K562 (cell line): ENCODE data around the gene SLAMF7. TPM values are rescaled to one million over a fixed set of nuclear protein-coding genes. Genes with fewer than 3 reads are reported as not detected.

ENCODE experiments used
- ATAC-seq: fragments of 200-7000 bp; cut with Tn5 transposase; 3 replicates; pipeline ENCODE4 v1.9.1; 2020; ENCODE audit warnings: moderate library complexity
- BruUV-seq: library from RNA; stranded (reverse); fragments of 400-500 nt; replicated peaks from 2 replicates; lab custom pipeline; 2021; lab: Mats Ljungman, UMichigan
- CTCF ChIA-PET: fragments of 300-600 bp; formaldehyde crosslinking; extraction: SDS; loops from one replicate; lab custom pipeline; 2021; ENCODE audit warnings: low intra/inter-chr PET ratio; lab: Yijun Ruan, JAX
- POLR2A ChIA-PET: fragments of 300-600, 350-650 bp; sonication (Branson Sonifier 250); formaldehyde crosslinking; extraction: SDS; loops from one replicate; lab custom pipeline; 2021; ENCODE audit warnings: antibody characterized with exemption, inconsistent platforms; lab: Yijun Ruan, JAX
- DNase-seq, 4 experiments: peaks; one replicate each; pipeline versions ENCODE4 v3.0.0 to v3.0.0-alpha.2; 2011 to 2018; ENCODE audit warnings: low spot score in 3 of 4, mixed read lengths in 3 of 4; ENCODE audit errors: extremely low read depth in 1 of 4
- FAIRE-seq: peaks from 2 replicates; lab custom pipeline; 2011; peaks lifted over from hg19 to GRCh38; lab: Jason Lieb, UNC
- H2AFZ ChIP-seq: 2 replicates; pipeline ENCODE4 v1.6.0; 2011; ENCODE audit warnings: low read depth, low read length, control low read depth, inconsistent platforms
- H3K27ac ChIP-seq: fragments of 200-600 bp; 3 replicates; pipeline ENCODE4 v1.8.0; 2011; ENCODE audit warnings: low read depth, mild to moderate bottlenecking, control low read depth, inconsistent platforms, low read length, moderate library complexity, mixed read lengths; ENCODE audit errors: extremely low read depth
- H3K27me3 ChIP-seq, 2 experiments: fragments of 300-600 bp in 1 of 2; 2 replicates in 1 of 2; 3 replicates in 1 of 2; pipeline versions ENCODE4 v1.6.0 to v1.8.0; 2011; ENCODE audit warnings: inconsistent platforms in 2 of 2, low read length in 2 of 2, mild to moderate bottlenecking in 1 of 2, mixed read lengths in 1 of 2, moderate library complexity in 1 of 2; ENCODE audit not compliant: control insufficient read depth in 2 of 2, insufficient read depth in 2 of 2
- H3K36me3 ChIP-seq: fragments of 300-600 bp; 3 replicates; pipeline ENCODE4 v1.8.0; 2011; ENCODE audit warnings: mild to moderate bottlenecking, low read length, inconsistent platforms; ENCODE audit not compliant: control insufficient read depth, insufficient read depth
- H3K4me1 ChIP-seq, 2 experiments: fragments of 200-600 bp in 1 of 2; replicated peaks in 1 of 2; 2 replicates in 1 of 2; 3 replicates in 1 of 2; pipeline versions ENCODE4 v1.5.1 to v1.8.0; 2011; ENCODE audit warnings: inconsistent platforms in 2 of 2, low read length in 2 of 2, mild to moderate bottlenecking in 1 of 2, mixed read lengths in 1 of 2, moderate library complexity in 1 of 2; ENCODE audit not compliant: control insufficient read depth in 2 of 2, insufficient read depth in 2 of 2
- H3K4me2 ChIP-seq: 2 replicates; pipeline ENCODE4 v1.6.1; 2011; ENCODE audit warnings: low read length, control low read depth, inconsistent platforms, mixed read lengths; ENCODE audit not compliant: insufficient read depth
- H3K4me3 ChIP-seq: fragments of 200-600 bp; sonication (generic), shearing (Covaris generic); 2 replicates; pipeline ENCODE4 v1.5.1; 2016; ENCODE audit warnings: control low read depth, inconsistent platforms
- H3K79me2 ChIP-seq: fragments of 200-600 bp; 3 replicates; pipeline ENCODE4 v1.8.0; 2011; ENCODE audit warnings: low read length, inconsistent platforms; ENCODE audit not compliant: control insufficient read depth, insufficient read depth
- H3K9ac ChIP-seq, 2 experiments: 2 replicates each; pipeline versions ENCODE4 v1.6.0 to v1.6.1; 2011; ENCODE audit warnings: low read depth in 2 of 2, low read length in 2 of 2, control low read depth in 1 of 2, inconsistent platforms in 1 of 2, mild to moderate bottlenecking in 1 of 2, mixed read lengths in 1 of 2; ENCODE audit not compliant: insufficient read depth in 1 of 2
- H3K9me1 ChIP-seq: one replicate; pipeline ENCODE4 v1.6.0; 2011; ENCODE audit warnings: inconsistent platforms, mild to moderate bottlenecking, low read length, moderate library complexity; ENCODE audit not compliant: control insufficient read depth, insufficient read depth
- H3K9me3 ChIP-seq: replicated peaks from 2 replicates; pipeline ENCODE4 v1.5.1; 2011; ENCODE audit warnings: low read depth, low read length, inconsistent platforms; ENCODE audit not compliant: control insufficient read depth, insufficient read depth
- H4K20me1 ChIP-seq: replicated peaks from 2 replicates; pipeline ENCODE4 v1.6.1; 2011; ENCODE audit warnings: low read length, inconsistent platforms, mixed read lengths; ENCODE audit not compliant: control insufficient read depth, insufficient read depth
- CXXC5 ChIP-seq: fragments of 250-450 bp; sonication (Bioruptor Pico); IDR thresholded peaks from 2 replicates; pipeline ENCODE4 v1.8.0; 2022; ENCODE audit warnings: inconsistent platforms, mild to moderate bottlenecking, moderate library complexity
- GMEB1 ChIP-seq: fragments of 250-450 bp; sonication (Bioruptor Pico); IDR thresholded peaks from 2 replicates; pipeline ENCODE4 v1.4.0; 2020; ENCODE audit warnings: mild to moderate bottlenecking
- PATZ1 ChIP-seq: fragments of 250-450 bp; sonication (Bioruptor Pico); IDR thresholded peaks from 2 replicates; pipeline ENCODE4 v1.5.0; 2020; ENCODE audit warnings: mild to moderate bottlenecking, borderline replicate concordance
- WGBS: fragments of 100-300 bp; shearing (Covaris generic); methylation state at CpG from one replicate; pipeline ENCODE4 v1.1.6; 2016; ENCODE audit warnings: low coverage, mixed read lengths; ENCODE audit not compliant: insufficient coverage; ENCODE audit errors: missing lambda C conversion rate; 5-methylcytosine and 5-hydroxymethylcytosine counted together
- in situ Hi-C: fragments of 300-500 bp; cut with MboI; formaldehyde crosslinking; loops from 4 replicates; pipeline ENCODE4 v1.15.0; 2018; ENCODE audit warnings: inconsistent platforms, mixed read lengths
- intact Hi-C: fragments of 100-400 bp; cut with micrococcal nuclease; formaldehyde crosslinking; loops from 2 replicates; pipeline ENCODE4 v1.14.2; 2022
- polyA plus RNA-seq, 8 experiments: library from polyadenylated mRNA; depleted of rRNA in 4 of 8; stranded (reverse) in 5 of 8; unstranded in 3 of 8; fragments of >200 nt; fragmentation: Nextera tagmentation in 2 of 8; fragmentation: Illumina TruSeq in 1 of 8; extraction: Ambion mirVana in 2 of 8; extraction: Trizol in 1 of 8; gene quantifications; 2 replicates each; pipeline versions ENCODE4 v1.2.1 to v1.2.3, GENCODE V29; 2011 to 2014; ENCODE audit warnings: inconsistent platforms in 1 of 8, missing spikeins in 1 of 8
- total RNA-seq, 7 experiments: library from RNA; depleted of rRNA in 6 of 7; stranded (reverse); fragments of >200 nt in 6 of 7; fragmentation: Illumina TruSeq in 2 of 7; extraction: Trizol in 2 of 7; gene quantifications; 2 replicates each; pipeline versions ENCODE4 v1.2.1 to v1.2.3, GENCODE V29; 2011 to 2021; ENCODE audit warnings: low replicate concordance in 1 of 7

Gene SLAMF7
- total and polyA plus RNA-seq, 9 of the 15 experiments (the other 6 are each of a cell fraction or from before 2014, with no cell fraction given), result 0.11 to 1.2 (median 0.22) TPM; not detected in 2

GRCh38 chr1:160724465-160725242, 14.4 kb upstream of the SLAMF7 start:
- ATAC-seq, result no peak
- intact Hi-C loops, result loop anchor here (10.0 kb wide), 1 partner anchor 410 kb away; the partner anchor contains the start of gene DEDD
- peak; percentile 11 for FAIRE-seq

More at GRCh38 chr1:160724465-160725242, 14.4 kb upstream of the SLAMF7 start:
- no peaks in the 10 kb centered on the region for H3K36me3 ChIP-seq
- no peak for TF ChIP-seq PATZ1 (CRISPR knock-in tag)
- 0 out of 2 replicates have a peak, but pooled peaks have one; percentile 12 for TF ChIP-seq CXXC5 (CRISPR knock-in tag)
- TF ChIP-seq GMEB1, result no peak
- TF ChIP-seq, all 486 proteins: peak for 1
- 45% methylated on average over 11 of the region's 11 CpGs for WGBS
- Histone ChIP-seq H4K20me1 (no peaks in the 10 kb centered on the region), H3K79me2 (no peaks in the 10 kb centered on the region), H3K4me3 (no peak overlapping the region), H3K27ac (no peak overlapping the region), H3K9me1 (no peaks in the 10 kb centered on the region), H2AFZ (peak overlapping the region; percentile 78), H3K27me3 (no peaks in the 10 kb centered on the region; a peak in 1 of 5 replicates), H3K9ac (no peak overlapping the region), H3K4me1 (peaks cover 0 to 8% of the 10 kb centered on the region in 2 experiments; a peak in 2 of 5 replicates), H3K9me3 (no peaks in the 10 kb centered on the region), H3K4me2 (no peak overlapping the region)
- peak in 1 of 4 experiments; percentile 11 for DNase-seq
- in situ Hi-C loops, result no loop called here
- ChIA-PET CTCF (no interaction called here), POLR2A (interaction anchor here (1.0 to 1.6 kb wide), 7 partner anchors 9 to 348 kb away, joined by 3 to 7 read pairs (median 4); no protein-coding TSS in a partner anchor)
- BruUV-seq, result no TSS peak
